ENCODE measurements around the gene RNF113B.

The RNF113B gene

GRCh38 chr13:98176777-98177608 lies at the start of gene RNF113B:
TSS of gene RNF113B (minus strand) at chr13:98177269. CDS start at chr13:98177236, 33 bp downstream.
- DNase-seq (ENCODE audit: low read depth): no peak

DNA sequence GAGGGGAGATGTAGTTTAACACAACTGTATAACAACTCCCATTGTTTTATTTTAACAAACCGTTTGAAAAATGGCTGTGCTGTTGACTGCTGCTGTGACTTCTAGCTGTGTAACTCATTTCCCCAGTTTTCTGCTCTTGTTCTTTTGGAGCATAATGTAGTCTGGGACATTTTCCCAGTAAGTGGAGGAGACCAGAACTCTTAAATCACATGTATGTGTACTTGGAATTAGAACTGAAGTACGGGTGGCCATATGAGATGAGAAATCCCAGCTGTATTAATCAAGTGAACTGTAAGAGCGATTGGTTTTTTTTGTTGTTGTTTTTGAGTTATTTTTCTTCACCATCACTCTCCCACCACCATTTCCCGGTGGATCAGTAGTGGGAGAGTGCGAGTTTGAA lies 49.4 kb upstream of the RNF113B start:
- DNase-seq (ENCODE audit: low read depth): no peak

DNA sequence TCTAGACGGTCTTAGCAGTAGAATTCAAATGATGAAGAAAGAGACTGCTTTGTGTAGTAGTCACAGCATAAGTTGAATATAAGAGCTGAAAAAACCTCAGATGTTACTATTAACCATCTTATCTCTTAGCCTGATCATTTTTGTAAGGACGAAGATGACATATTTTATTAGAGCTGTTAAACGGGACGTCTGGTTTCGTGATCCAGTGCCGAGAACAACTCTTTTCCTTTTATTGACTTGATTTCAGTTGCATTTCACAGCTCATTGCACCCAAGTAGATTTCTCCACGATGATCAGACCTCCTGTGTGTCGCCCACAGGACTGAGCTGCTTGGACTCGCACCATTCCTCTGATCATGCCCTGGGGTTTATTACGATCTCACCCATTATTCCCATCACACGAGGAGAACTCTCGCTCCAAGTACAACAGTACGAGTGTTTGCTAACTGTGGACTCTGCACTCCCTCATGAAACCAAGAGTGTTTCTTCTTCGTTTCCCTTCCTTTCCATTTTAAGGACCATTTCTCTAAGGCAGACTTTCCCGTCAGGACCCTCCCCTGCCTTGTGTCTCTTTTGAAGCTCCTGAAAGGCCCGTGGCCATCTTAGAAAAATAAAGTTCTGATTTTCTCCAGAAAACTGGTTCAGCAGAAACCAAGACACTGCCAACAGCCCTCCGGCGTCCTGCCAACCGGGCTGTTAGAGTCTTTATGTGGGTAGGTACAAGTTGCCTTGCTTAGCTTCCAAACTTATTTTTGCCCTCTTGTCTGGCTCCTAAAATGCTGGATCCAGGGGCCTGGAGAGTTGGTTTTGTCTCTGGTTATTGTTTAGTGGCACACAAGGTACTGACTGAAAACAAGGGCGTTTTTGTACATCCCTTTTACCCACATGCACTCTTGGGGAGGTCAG lies 48.2 kb upstream of the RNF113B start:
- DNase-seq (ENCODE audit: low read depth): no peak

GRCh38 chr13:98224557-98224956 lies 47.5 kb upstream of the RNF113B start:
- DNase-seq (ENCODE audit: low read depth): no peak

- DNase-seq (ENCODE audit: low read depth): no peak
Observed at GRCh38 chr13:98223741-98224140, 46.7 kb upstream of the RNF113B start.

DNA sequence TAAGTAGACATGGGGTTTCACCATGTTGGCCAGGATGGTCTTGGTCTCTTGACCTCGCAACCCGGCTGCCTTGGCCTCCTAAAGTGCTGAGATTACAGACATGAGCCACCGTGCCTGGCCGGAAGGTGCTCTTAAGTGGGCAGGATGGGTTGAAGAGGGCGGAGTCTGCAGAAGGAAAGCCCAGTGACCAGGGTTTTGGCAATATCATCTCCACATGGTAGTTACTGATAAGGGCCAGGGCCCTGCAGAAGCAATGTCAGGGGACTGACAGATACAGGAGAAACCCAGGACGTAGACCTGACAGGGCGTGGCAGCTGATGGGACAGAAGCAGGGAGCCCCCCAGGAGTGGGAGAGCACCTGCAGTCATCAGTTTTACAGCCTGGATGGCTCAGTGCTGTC lies 45.7 kb upstream of the RNF113B start:
- no peak for DNase-seq (ENCODE audit: low read depth)

- DNase-seq (ENCODE audit: low read depth): no peak
Observed at GRCh38 chr13:98222081-98222554, 45.0 kb upstream of the RNF113B start.

- DNase-seq (ENCODE audit: low read depth): no peak
Observed at GRCh38 chr13:98221234-98221633, 44.2 kb upstream of the RNF113B start.

DNA sequence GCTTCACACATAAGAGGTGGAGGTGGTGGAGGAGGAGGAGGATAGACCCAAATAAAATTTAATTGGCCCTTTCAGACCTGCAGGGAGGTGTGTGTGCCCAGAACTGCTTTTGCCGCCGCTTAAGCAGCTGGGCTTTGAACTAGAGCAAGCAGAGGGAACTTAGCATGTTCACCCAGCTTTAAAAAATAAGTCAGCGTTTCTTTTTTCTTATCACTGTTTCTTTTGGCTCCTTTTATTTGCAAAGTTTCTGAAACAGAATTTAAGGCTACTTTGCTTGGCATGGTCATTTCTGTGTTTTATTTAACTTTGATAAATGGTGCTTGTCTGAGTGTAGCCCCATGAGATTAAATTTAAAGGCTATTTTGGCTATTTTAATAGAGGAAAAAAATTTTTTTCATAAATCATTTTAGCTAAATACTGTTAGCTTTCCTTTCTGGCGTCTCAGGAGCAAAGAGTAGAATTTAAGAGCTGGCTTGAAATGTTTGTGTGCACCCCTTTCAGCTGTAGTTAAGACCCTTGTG lies 43.3 kb upstream of the RNF113B start:
- DNase-seq (ENCODE audit: low read depth): no peak

DNA sequence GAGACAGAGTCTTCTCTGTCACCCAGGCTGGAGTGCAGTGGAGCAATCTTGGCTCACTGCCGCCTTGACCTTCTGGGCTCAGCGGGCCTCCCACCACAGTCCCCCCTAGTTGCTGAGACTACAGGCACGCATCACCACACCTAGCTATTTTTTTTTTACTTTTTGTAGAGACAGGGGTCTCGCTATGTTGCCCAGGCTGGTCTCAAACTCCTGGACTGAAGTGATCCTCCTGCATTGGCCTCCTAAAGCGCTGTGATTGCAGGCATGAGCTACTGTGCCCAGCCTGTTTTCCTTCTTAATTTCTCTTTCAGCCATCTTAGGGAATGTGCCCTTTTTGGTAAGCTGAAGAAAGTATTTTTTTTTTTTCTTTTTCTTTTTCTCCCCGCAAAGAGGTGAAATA lies 42.6 kb upstream of the RNF113B start:
- DNase-seq (ENCODE audit: low read depth): no peak

GRCh38 chr13:98217597-98217996 lies 40.5 kb upstream of the RNF113B start:
- no peak for DNase-seq (ENCODE audit: low read depth)

DNA sequence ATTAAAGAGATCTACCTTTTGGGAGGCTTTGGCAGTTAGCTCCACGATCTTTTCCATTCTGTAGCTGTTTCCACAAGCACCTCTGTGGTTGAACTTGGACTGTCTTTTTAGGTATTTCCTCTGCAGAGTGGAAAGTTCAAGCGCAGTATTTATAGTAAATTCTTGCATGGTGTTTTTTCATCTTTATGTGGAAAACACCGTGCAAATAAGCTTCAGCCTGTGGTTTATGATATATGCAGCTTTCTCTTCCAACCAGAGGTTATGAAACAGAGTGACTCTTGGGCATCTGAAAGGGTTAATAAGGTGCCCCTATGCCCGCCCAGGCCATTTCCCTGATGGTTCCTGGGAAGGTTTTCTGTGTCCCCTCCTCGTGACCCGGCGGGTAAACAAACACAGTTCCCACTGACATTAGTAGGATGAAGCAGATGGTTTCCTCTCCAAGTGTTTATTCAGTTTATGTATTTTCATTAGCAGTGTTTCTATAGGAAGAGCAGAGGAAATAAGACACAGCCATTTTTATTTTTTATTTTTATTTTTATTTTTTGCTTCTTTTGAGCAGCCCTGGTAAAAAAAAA lies 39.7 kb upstream of the RNF113B start:
- no peak for DNase-seq (ENCODE audit: low read depth)

GRCh38 chr13:98216135-98216565 lies 39.1 kb upstream of the RNF113B start:
- no peak for DNase-seq (ENCODE audit: low read depth)

DNA sequence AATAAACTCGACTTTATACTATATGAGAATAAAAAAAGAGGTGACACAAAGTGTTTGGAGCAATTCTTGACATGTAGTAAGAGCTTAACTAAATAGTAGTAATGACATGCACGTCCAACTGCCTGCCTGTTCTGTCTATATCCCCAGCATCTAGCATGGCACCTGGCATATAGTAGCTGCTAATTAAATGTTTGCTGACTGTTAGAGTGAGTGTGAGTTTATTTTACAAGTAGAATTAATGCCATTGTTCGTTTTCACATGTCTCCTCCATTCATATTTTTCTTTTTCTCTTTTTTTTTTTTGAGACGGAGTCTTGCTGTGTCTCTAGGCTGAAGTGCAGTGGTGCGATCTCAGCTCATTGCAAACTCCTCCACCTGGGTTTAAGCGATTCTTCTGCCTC lies 38.4 kb upstream of the RNF113B start:
- DNase-seq (ENCODE audit: low read depth): no peak

GRCh38 chr13:98214707-98215106 lies 37.6 kb upstream of the RNF113B start:
- DNase-seq (ENCODE audit: low read depth): no peak

- DNase-seq (ENCODE audit: low read depth): no peak
Observed at GRCh38 chr13:98214008-98214643, 37.1 kb upstream of the RNF113B start.

DNA sequence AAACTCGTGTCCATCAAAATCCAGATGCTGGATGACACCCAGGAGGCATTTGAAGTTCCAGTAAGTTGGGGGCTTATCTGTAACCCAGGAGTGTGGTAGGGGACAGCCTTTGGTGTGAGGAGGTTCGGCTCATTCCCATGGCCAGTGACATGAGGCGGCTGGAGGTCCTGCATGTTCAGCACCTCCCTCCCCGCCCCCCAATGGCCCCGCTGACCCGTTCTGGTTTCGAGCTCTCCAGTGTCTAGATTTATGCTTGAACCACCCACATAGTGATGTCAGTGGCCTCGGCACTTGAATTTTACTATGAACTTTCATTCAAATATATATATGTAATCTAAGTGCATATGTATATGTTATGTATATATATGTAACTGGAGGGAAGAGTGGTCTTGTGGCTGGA lies 36.3 kb upstream of the RNF113B start:
- no peak for DNase-seq (ENCODE audit: low read depth)

DNA sequence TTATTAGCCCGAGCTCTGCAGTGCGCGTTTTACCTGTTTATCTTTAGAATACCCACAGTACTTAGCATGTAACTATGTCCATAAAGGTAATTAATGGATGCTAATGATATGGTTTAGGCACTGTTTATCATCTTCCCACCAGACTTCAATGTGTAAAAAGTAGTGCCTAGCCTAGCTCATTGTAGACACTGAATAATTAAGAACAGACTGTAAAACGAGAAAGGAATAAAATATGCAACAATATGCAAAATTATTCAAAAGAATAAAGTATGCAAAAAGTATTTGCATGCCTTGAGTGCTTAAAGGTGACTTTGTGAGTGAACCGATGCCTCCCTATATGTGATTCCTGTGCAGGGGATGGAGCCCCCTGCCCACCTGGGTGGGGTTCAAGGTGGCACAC lies 35.7 kb upstream of the RNF113B start:
- DNase-seq (ENCODE audit: low read depth): no peak

GRCh38 chr13:98208606-98209005 lies 31.5 kb upstream of the RNF113B start:
- no peak for DNase-seq (ENCODE audit: low read depth)

- no peak for DNase-seq (ENCODE audit: low read depth)
Observed at GRCh38 chr13:98207416-98207815, 30.3 kb upstream of the RNF113B start.

DNA sequence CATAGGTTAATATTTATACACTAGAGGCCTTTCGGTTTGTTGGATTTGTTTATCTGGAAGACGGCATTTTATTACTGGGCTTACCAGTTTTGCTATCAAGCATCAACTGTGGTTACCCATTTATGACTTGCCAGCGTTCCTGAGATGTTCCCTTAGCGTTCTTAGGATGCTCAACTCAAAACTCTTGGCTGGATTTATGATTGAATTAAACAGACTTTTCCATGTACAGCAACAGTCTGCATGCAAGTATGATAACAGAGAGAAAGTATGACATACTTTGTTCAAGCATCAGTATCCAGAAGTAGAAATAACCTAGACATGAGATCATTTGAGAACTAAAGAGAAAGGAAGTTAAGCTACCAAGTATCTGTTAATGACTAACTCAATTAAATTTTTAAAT lies 29.9 kb upstream of the RNF113B start:
- no peak for DNase-seq (ENCODE audit: low read depth)

- DNase-seq (ENCODE audit: low read depth): no peak
Observed at GRCh38 chr13:98204546-98204945, 27.5 kb upstream of the RNF113B start.

Data from stimulated activated CD8-positive, alpha-beta memory T cell treated with anti-CD3 and anti-CD28 coated beads, Interleukin-12 subunit alpha, Interleukin-12 subunit beta, amount 100 ng/mL, for 4 hours (primary cell).